GM23338 (cell line): ENCODE results near the gene MRTFA. TPM values are rescaled to one million over a fixed set of nuclear protein-coding genes. Genes with fewer than 3 reads are reported as not detected.

ENCODE experiments used
- ATAC-seq: fragments of 200-7000 bp; cut with Tn5 transposase; 3 replicates; pipeline ENCODE4 v1.9.1; 2020
- DNase-seq: peaks from one replicate; pipeline ENCODE4 v3.0.0-alpha.2; 2015; ENCODE audit warnings: low spot score
- H2AFZ ChIP-seq: fragments of 200-600 bp; sonication (generic); 2 replicates; pipeline ENCODE4 v1.8.0; 2016; ENCODE audit warnings: antibody characterized with exemption, mild to moderate bottlenecking, moderate library complexity
- H3F3A ChIP-seq: fragments of 200-600 bp; sonication (generic); replicated peaks from 2 replicates; pipeline ENCODE4 v1.8.0; 2017; ENCODE audit warnings: antibody characterized with exemption, mixed run types, low read depth
- H3K27ac ChIP-seq: fragments of 200-600 bp; sonication (generic); 2 replicates; pipeline ENCODE4 v1.6.1; 2016; ENCODE audit warnings: low read depth
- H3K27me3 ChIP-seq: fragments of 200-600 bp; sonication (generic); 2 replicates; pipeline ENCODE4 v1.8.0; 2016; ENCODE audit warnings: mild to moderate bottlenecking, mixed run types, moderate library complexity; ENCODE audit not compliant: insufficient read depth
- H3K36me3 ChIP-seq: fragments of 200-600 bp; sonication (generic); 2 replicates; pipeline ENCODE4 v1.8.0; 2016; ENCODE audit warnings: mild to moderate bottlenecking; ENCODE audit not compliant: insufficient read depth
- H3K4me1 ChIP-seq: fragments of 200-600 bp; sonication (generic); 2 replicates; pipeline ENCODE4 v1.8.0; 2016; ENCODE audit warnings: mild to moderate bottlenecking, moderate library complexity; ENCODE audit not compliant: insufficient read depth
- H3K4me2 ChIP-seq: fragments of 200-600 bp; sonication (generic); 2 replicates; pipeline ENCODE4 v1.7.1; 2017; ENCODE audit warnings: mixed run types
- H3K4me3 ChIP-seq: fragments of 200-600 bp; sonication (generic); 2 replicates; pipeline ENCODE4 v1.6.1; 2016; ENCODE audit warnings: mixed run types
- H3K79me2 ChIP-seq: fragments of 200-600 bp; sonication (generic); replicated peaks from 2 replicates; pipeline ENCODE4 v1.8.0; 2017; ENCODE audit warnings: mild to moderate bottlenecking; ENCODE audit not compliant: insufficient read depth
- H3K9me2 ChIP-seq: fragments of 200-600 bp; sonication (generic); 2 replicates; pipeline ENCODE4 v1.8.0; 2017; ENCODE audit not compliant: insufficient read depth
- H4K20me1 ChIP-seq: fragments of 200-600 bp; sonication (generic); replicated peaks from 2 replicates; pipeline ENCODE4 v1.8.0; 2017; ENCODE audit warnings: mild to moderate bottlenecking; ENCODE audit not compliant: insufficient read depth
- H3K27ac Mint-ChIP-seq: 2 replicates; pipeline ENCODE4 v1.8.0; 2020; ENCODE audit warnings: inconsistent platforms, mild to moderate bottlenecking, moderate library complexity, mixed read lengths
- H3K27me3 Mint-ChIP-seq: 3 replicates; pipeline ENCODE4 v1.8.0; 2022; ENCODE audit warnings: low read depth, mild to moderate bottlenecking, moderate library complexity, mixed read lengths, inconsistent platforms; ENCODE audit not compliant: insufficient read depth, poor library complexity
- H3K36me3 Mint-ChIP-seq: 3 replicates; pipeline ENCODE4 v1.8.0; 2021; ENCODE audit warnings: low read depth, mild to moderate bottlenecking, inconsistent platforms, moderate library complexity, mixed read lengths
- H3K4me1 Mint-ChIP-seq: 3 replicates; pipeline ENCODE4 v1.8.0; 2020; ENCODE audit warnings: mild to moderate bottlenecking, inconsistent platforms, mixed read lengths
- H3K4me3 Mint-ChIP-seq: 3 replicates; pipeline ENCODE4 v1.8.0; 2021; ENCODE audit warnings: moderate library complexity, mild to moderate bottlenecking, inconsistent platforms, mixed read lengths
- H3K9me3 Mint-ChIP-seq: 3 replicates; pipeline ENCODE4 v1.8.0; 2020; ENCODE audit warnings: moderate library complexity, mild to moderate bottlenecking, inconsistent platforms, mixed read lengths
- CTCF ChIP-seq, 2 experiments: fragments of 200-600 bp in 1 of 2; sonication (generic) in 1 of 2; conservative IDR thresholded peaks; 2 replicates each; pipeline versions ENCODE4 v1.5.1 to v1.6.1; 2016 to 2017; ENCODE audit warnings: antibody characterized with exemption in 2 of 2, low read depth in 2 of 2, mild to moderate bottlenecking in 2 of 2, moderate library complexity in 1 of 2
- EZH2 ChIP-seq: fragments of 200-600 bp; sonication (generic); IDR thresholded peaks from one replicate; pipeline ENCODE4 v1.8.0; 2017; ENCODE audit warnings: antibody characterized with exemption, mild to moderate bottlenecking, low read depth; ENCODE audit not compliant: unreplicated experiment
- ZNF331 ChIP-seq: fragments of 250-450 bp; sonication (Bioruptor Pico); IDR thresholded peaks from 2 replicates; pipeline ENCODE4 v1.5.0; 2020; ENCODE audit warnings: low read depth, mild to moderate bottlenecking, moderate library complexity
- ZNF462 ChIP-seq: fragments of 250-450 bp; sonication (Bioruptor Pico); IDR thresholded peaks from 2 replicates; pipeline ENCODE4 v1.5.0; 2020; ENCODE audit warnings: mild to moderate bottlenecking, moderate library complexity
- polyA plus RNA-seq: library from polyadenylated mRNA; unstranded; fragments of >200 nt; fragmentation: Nextera tagmentation; extraction: Ambion mirVana; gene quantifications from 2 replicates; pipeline ENCODE4 v1.2.1, GENCODE V29; 2016
- total RNA-seq: library from RNA; depleted of rRNA; stranded (reverse); fragments of >200 nt; shearing (Covaris generic); gene quantifications from 2 replicates; pipeline ENCODE4 v1.2.3, GENCODE V29; 2014

Gene MRTFA
- total and polyA plus RNA-seq, 2 experiments from 2014 or later: 18.1 to 92.4 TPM

- peak; percentile 50 for TF ChIP-seq ZNF462 (CRISPR knock-in tag)
Observed at GRCh38 chr22:40684728-40685127, 48.2 kb upstream of the MRTFA start (continued).

GRCh38 chr22:40681451-40681850, 44.9 kb upstream of the MRTFA start:
- Histone ChIP-seq H3K4me2 (no peak overlapping the region), H3K4me3 (no peak overlapping the region), H3K4me1 (peaks cover 36% of the 10 kb centered on the region), H2AFZ (no peak overlapping the region), H3K79me2 (peaks cover 11% of the 10 kb centered on the region; the same call in 1 of the 2 replicates), H3K9me2 (no peaks in the 10 kb centered on the region), H3K27me3 (no peaks in the 10 kb centered on the region), H3K27ac (no peak overlapping the region), H3F3A (peaks cover 22% of the 10 kb centered on the region), H3K36me3 (no peaks in the 10 kb centered on the region), H4K20me1 (no peaks in the 10 kb centered on the region)
- peaks cover 40% of the 10 kb centered on the region for H3K27me3 Mint-ChIP-seq
- ATAC-seq (no peak), DNase-seq (no peak)
- peaks cover 5% of the 10 kb centered on the region for H3K36me3 Mint-ChIP-seq
- TF ChIP-seq CTCF (conservative IDR thresholded peaks at IDR 0.05; ENCODE audit: low read depth in 2 of 2) (peak in 1 of 2 experiments; percentile 14; a peak in 1 of 4 replicates), ZNF331 (CRISPR knock-in tag) (no peak), ZNF462 (CRISPR knock-in tag) (no peak), EZH2 (no peak)
- no peaks in the 10 kb centered on the region for H3K9me3 Mint-ChIP-seq
- H3K4me1 Mint-ChIP-seq: peaks cover 64% of the 10 kb centered on the region
- no peak overlapping the region; the same call in 2 of the 3 replicates for H3K4me3 Mint-ChIP-seq
- peak overlapping the region; percentile 67; the same call in 1 of the 2 replicates for H3K27ac Mint-ChIP-seq
